Measurements from ENCODE around the gene SMU1.

The SMU1 gene

GRCh38 chr9:33117796-33118195, 41.3 kb upstream of the SMU1 start:
- TF ChIP-seq, protein P1, sequence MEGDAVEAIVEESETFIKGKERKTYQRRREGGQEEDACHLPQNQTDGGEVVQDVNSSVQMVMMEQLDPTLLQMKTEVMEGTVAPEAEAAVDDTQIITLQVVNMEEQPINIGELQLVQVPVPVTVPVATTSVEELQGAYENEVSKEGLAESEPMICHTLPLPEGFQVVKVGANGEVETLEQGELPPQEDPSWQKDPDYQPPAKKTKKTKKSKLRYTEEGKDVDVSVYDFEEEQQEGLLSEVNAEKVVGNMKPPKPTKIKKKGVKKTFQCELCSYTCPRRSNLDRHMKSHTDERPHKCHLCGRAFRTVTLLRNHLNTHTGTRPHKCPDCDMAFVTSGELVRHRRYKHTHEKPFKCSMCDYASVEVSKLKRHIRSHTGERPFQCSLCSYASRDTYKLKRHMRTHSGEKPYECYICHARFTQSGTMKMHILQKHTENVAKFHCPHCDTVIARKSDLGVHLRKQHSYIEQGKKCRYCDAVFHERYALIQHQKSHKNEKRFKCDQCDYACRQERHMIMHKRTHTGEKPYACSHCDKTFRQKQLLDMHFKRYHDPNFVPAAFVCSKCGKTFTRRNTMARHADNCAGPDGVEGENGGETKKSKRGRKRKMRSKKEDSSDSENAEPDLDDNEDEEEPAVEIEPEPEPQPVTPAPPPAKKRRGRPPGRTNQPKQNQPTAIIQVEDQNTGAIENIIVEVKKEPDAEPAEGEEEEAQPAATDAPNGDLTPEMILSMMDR (IDR thresholded peaks at IDR 0.05; ENCODE audit: extremely low read depth, insufficient read depth, missing control alignments): no peak
- no peak for DNase-seq (ENCODE audit: low spot score)
- in situ Hi-C loops (cut with MboI; ENCODE audit: low pct_unique_long_range_greater_than_20kb, low sequenced_read_pairs, unreplicated experiment): no loop called here

GRCh38 chr9:33117306-33117705, 40.8 kb upstream of the SMU1 start:
- TF ChIP-seq, protein P1 (IDR thresholded peaks at IDR 0.05; ENCODE audit: extremely low read depth, insufficient read depth, missing control alignments): no peak
- in situ Hi-C loops (cut with MboI; ENCODE audit: low pct_unique_long_range_greater_than_20kb, low sequenced_read_pairs, unreplicated experiment): no loop called here
- no peak for DNase-seq (ENCODE audit: low spot score)

DNA sequence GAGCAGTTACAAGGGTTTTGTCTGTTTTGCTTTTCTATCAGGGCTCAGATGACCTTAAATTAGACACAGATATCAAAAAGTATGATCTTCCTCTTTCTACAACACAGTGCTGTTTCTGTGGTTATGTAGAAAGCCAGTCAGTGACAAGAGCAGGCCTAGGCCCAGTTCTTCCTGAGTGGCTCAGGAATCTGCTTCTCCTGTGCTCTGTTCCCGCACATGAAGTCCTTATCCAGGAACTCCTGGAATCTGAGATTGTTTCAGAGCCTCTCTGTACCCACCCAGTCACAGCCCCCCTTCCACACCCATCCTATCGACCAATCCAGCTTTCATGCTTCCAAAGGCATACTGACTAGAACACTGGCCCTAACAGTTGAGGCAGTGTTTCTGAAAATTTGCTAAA, 40.4 kb upstream of the SMU1 start:
- DNase-seq (ENCODE audit: low spot score): no peak
- in situ Hi-C loops (cut with MboI; ENCODE audit: low pct_unique_long_range_greater_than_20kb, low sequenced_read_pairs, unreplicated experiment): no loop called here
- TF ChIP-seq, protein P1 (IDR thresholded peaks at IDR 0.05; ENCODE audit: extremely low read depth, insufficient read depth, missing control alignments): no peak

- TF ChIP-seq, protein P1 (IDR thresholded peaks at IDR 0.05; ENCODE audit: extremely low read depth, insufficient read depth, missing control alignments): no peak
- no peak for DNase-seq (ENCODE audit: low spot score)
- in situ Hi-C loops (cut with MboI; ENCODE audit: low pct_unique_long_range_greater_than_20kb, low sequenced_read_pairs, unreplicated experiment): no loop called here
Observed at GRCh38 chr9:33114746-33115145, 38.3 kb upstream of the SMU1 start.

- DNase-seq (ENCODE audit: low spot score): no peak
- in situ Hi-C loops (cut with MboI; ENCODE audit: low pct_unique_long_range_greater_than_20kb, low sequenced_read_pairs, unreplicated experiment): no loop called here
- TF ChIP-seq, protein P1 (IDR thresholded peaks at IDR 0.05; ENCODE audit: extremely low read depth, insufficient read depth, missing control alignments): no peak
Observed at GRCh38 chr9:33113799-33114547, 37.5 kb upstream of the SMU1 start.

GRCh38 chr9:33112094-33112493, 35.6 kb upstream of the SMU1 start:
- TF ChIP-seq, protein P1 (IDR thresholded peaks at IDR 0.05; ENCODE audit: extremely low read depth, insufficient read depth, missing control alignments): no peak
- DNase-seq (ENCODE audit: low spot score): no peak
- in situ Hi-C loops (cut with MboI; ENCODE audit: low pct_unique_long_range_greater_than_20kb, low sequenced_read_pairs, unreplicated experiment): no loop called here
